Body of pancreas (tissue), 4 donors: ENCODE data around the gene SLC22A23. TPM values are rescaled to one million over a fixed set of nuclear protein-coding genes. Genes with fewer than 3 reads are reported as not detected.

Experiments
- ATAC-seq: fragments of 150-250 bp; one replicate; pipeline ENCODE4 v1.9.1; 2016
- DNase-seq, 4 donors: peaks; one replicate each; pipeline ENCODE4 v3.0.0-alpha.2; 2019
- H3K27ac ChIP-seq, 4 donors: fragments of 200-600 bp; sonication (generic); 1 replicate in 3 of 4; 2 replicates in 1 of 4; pipeline versions ENCODE4 v1.5.1 to v1.6.1; 2016 to 2019; ENCODE audit warnings: mild to moderate bottlenecking in 1 of 4, mixed read lengths in 1 of 4, moderate library complexity in 1 of 4
- H3K27me3 ChIP-seq, 2 donors: fragments of 200-600 bp; sonication (generic); one replicate each; pipeline ENCODE4 v1.6.0; 2016; ENCODE audit warnings: mild to moderate bottlenecking in 1 of 2
- H3K36me3 ChIP-seq, 2 donors: fragments of 200-600 bp; sonication (generic); replicated peaks in 1 of 2; 2 replicates each; pipeline ENCODE4 v1.5.1; 2016; ENCODE audit warnings: low read depth in 2 of 2; ENCODE audit not compliant: insufficient read depth in 1 of 2
- H3K4me1 ChIP-seq: fragments of 200-600 bp; sonication (generic); one replicate; pipeline ENCODE4 v1.6.0; 2016
- H3K4me3 ChIP-seq, 2 donors: fragments of 200-600 bp; sonication (generic); 1 replicate in 1 of 2; 2 replicates in 1 of 2; pipeline ENCODE4 v1.5.1; 2016 to 2019
- H3K9me3 ChIP-seq, 3 donors: fragments of 200-600 bp; sonication (generic); 1 replicate in 2 of 3; 2 replicates in 1 of 3; pipeline ENCODE4 v1.5.1; 2016
- CTCF ChIP-seq, 7 experiments: fragments of 450-650 bp in 4 of 7; fragments of 200-600 bp in 3 of 7; sonication (generic) in 3 of 7; IDR thresholded peaks; one replicate each; pipeline ENCODE4 v1.5.1; 2016 to 2019; ENCODE audit warnings: antibody characterized with exemption in 7 of 7
- POLR2A ChIP-seq, 3 donors: fragments of 450-650 bp; IDR thresholded peaks; one replicate each; pipeline ENCODE4 v1.6.1; 2016; ENCODE audit warnings: antibody characterized with exemption in 3 of 3, mild to moderate bottlenecking in 2 of 3
- WGBS, 2 donors: methylation state at CpG; one replicate each; pipeline ENCODE4 v1.1.5; 2017; 5-methylcytosine and 5-hydroxymethylcytosine counted together
- intact Hi-C: fragments of 100-400 bp; cut with DNase I; formaldehyde crosslinking; loops from one replicate; pipeline ENCODE4 v1.15.1; 2023
- total RNA-seq, 2 donors: library from RNA; depleted of rRNA; stranded (reverse); fragments of >200 nt; gene quantifications; one replicate each; pipeline ENCODE4 v1.1.0, GENCODE V29; 2016

SLC22A23 gene
- total RNA-seq, 2 donors from 2014 or later, result 20.4 to 32.2 TPM

GRCh38 chr6:3307436-3307835 lies 149.4 kb downstream of the SLC22A23 start:
- H3K9me3 ChIP-seq, result no peaks in the 10 kb centered on the region
- ATAC-seq, result no peak
- H3K4me3 ChIP-seq, result no peak overlapping the region
- no peaks in the 10 kb centered on the region for H3K27me3 ChIP-seq
- no peak overlapping the region for H3K27ac ChIP-seq
- H3K36me3 ChIP-seq, result no peaks in the 10 kb centered on the region
- intact Hi-C loops, result no loop called here
- H3K4me1 ChIP-seq, result peaks cover 23% of the 10 kb centered on the region
- TF ChIP-seq POLR2A (IDR thresholded peaks at IDR 0.05) (no peak), CTCF (IDR thresholded peaks at IDR 0.05) (no peak)
- DNase-seq, result no peak
- 92 to 94% methylated on average over 12 of the region's 12 CpGs for WGBS, 2 donors

- no peaks in the 10 kb centered on the region for H3K36me3 ChIP-seq
- peaks cover 23% of the 10 kb centered on the region for H3K4me1 ChIP-seq
- intact Hi-C loops, result no loop called here
- 85 to 89% methylated on average over 10 of the region's 10 CpGs for WGBS, 2 donors
- H3K9me3 ChIP-seq, result no peaks in the 10 kb centered on the region
- H3K4me3 ChIP-seq, result no peak overlapping the region
- ATAC-seq, result no peak
- no peak for DNase-seq
- no peaks in the 10 kb centered on the region for H3K27me3 ChIP-seq
- no peak for TF ChIP-seq CTCF (IDR thresholded peaks at IDR 0.05)
- TF ChIP-seq POLR2A (IDR thresholded peaks at IDR 0.05), result no peak
- H3K27ac ChIP-seq, result no peak overlapping the region
Observed at GRCh38 chr6:3306848-3307247, 150.0 kb downstream of the SLC22A23 start.

GRCh38 chr6:3305831-3306230 lies 151.0 kb downstream of the SLC22A23 start:
- no peak for DNase-seq
- TF ChIP-seq CTCF (IDR thresholded peaks at IDR 0.05) (no peak), POLR2A (IDR thresholded peaks at IDR 0.05) (no peak)

GRCh38 chr6:3305216-3305565 lies 151.7 kb downstream of the SLC22A23 start:
- no peak for ATAC-seq
- H3K4me3 ChIP-seq, result no peak overlapping the region
- no peaks in the 10 kb centered on the region for H3K36me3 ChIP-seq
- no peaks in the 10 kb centered on the region for H3K27me3 ChIP-seq
- WGBS, 2 donors, result 93 to 95% methylated on average over 8 of the region's 8 CpGs
- no peak overlapping the region for H3K27ac ChIP-seq
- no peaks in the 10 kb centered on the region for H3K9me3 ChIP-seq
- H3K4me1 ChIP-seq, result peaks cover 15% of the 10 kb centered on the region
- TF ChIP-seq CTCF (IDR thresholded peaks at IDR 0.05) (no peak), POLR2A (IDR thresholded peaks at IDR 0.05) (no peak)
- intact Hi-C loops, result no loop called here
- DNase-seq, result no peak

More at GRCh38 chr6:3305831-3306230, 151.0 kb downstream of the SLC22A23 start:
- no peak for ATAC-seq
- WGBS, 2 donors, result 92 to 98% methylated on average over 3 of the region's 3 CpGs
- Histone ChIP-seq H3K36me3 (no peaks in the 10 kb centered on the region), H3K27ac (no peak overlapping the region), H3K4me1 (peaks cover 19% of the 10 kb centered on the region), H3K4me3 (no peak overlapping the region), H3K9me3 (no peaks in the 10 kb centered on the region), H3K27me3 (no peaks in the 10 kb centered on the region)
- intact Hi-C loops, result no loop called here

GRCh38 chr6:3304500-3305215 lies 152.2 kb downstream of the SLC22A23 start:
- peaks cover 9% of the 10 kb centered on the region for H3K4me1 ChIP-seq
- H3K36me3 ChIP-seq, result no peaks in the 10 kb centered on the region
- intact Hi-C loops, result no loop called here
- no peak overlapping the region for H3K27ac ChIP-seq
- H3K4me3 ChIP-seq, result no peak overlapping the region
- H3K9me3 ChIP-seq, result no peaks in the 10 kb centered on the region
- TF ChIP-seq CTCF (IDR thresholded peaks at IDR 0.05), result no peak
- TF ChIP-seq POLR2A (IDR thresholded peaks at IDR 0.05), result no peak
- ATAC-seq (no peak), DNase-seq (no peak)
- no peaks in the 10 kb centered on the region for H3K27me3 ChIP-seq
- 91 to 98% methylated on average over 11 to 16 of the region's 16 CpGs for WGBS, 2 donors
